Bronchial epithelial cell (primary cell): ENCODE measurements around the gene ZBTB16. TPM values are rescaled to one million over a fixed set of nuclear protein-coding genes. Genes with fewer than 3 reads are reported as not detected.

ENCODE experiments used
- DNase-seq: peaks from one replicate; pipeline ENCODE4 v3.0.0-alpha.2; 2010; ENCODE audit warnings: low read depth
- FAIRE-seq: peaks from 2 replicates; lab custom pipeline; 2011; peaks lifted over from hg19 to GRCh38; lab: Jason Lieb, UNC
- H3K27me3 ChIP-seq: 2 replicates; pipeline ENCODE4 v1.5.1; 2011; ENCODE audit warnings: low read length; ENCODE audit not compliant: control insufficient read depth, insufficient read depth
- H3K36me3 ChIP-seq: 2 replicates; pipeline ENCODE4 v1.5.1; 2011; ENCODE audit warnings: low read length; ENCODE audit not compliant: control insufficient read depth, insufficient read depth
- H3K4me3 ChIP-seq: 2 replicates; pipeline ENCODE4 v1.5.1; 2011; ENCODE audit warnings: mild to moderate bottlenecking, low read depth, low read length, control low read depth
- CTCF ChIP-seq: IDR thresholded peaks from 2 replicates; pipeline ENCODE4 v1.5.1; 2011; ENCODE audit warnings: mild to moderate bottlenecking, moderate library complexity, low read length, control low read depth, inconsistent platforms; ENCODE audit not compliant: insufficient read depth, severe bottlenecking
- total RNA-seq: library from RNA; depleted of rRNA; stranded (reverse); fragments of >200 nt; gene quantifications from 2 replicates; pipeline ENCODE4 v1.2.1, GENCODE V29; 2014

Gene ZBTB16
- total RNA-seq, 1 donor from 2014 or later, result 3.2 TPM

GRCh38 chr11:114293201-114293711 lies 233.7 kb downstream of the ZBTB16 start:
- TF ChIP-seq CTCF, result no peak
- Histone ChIP-seq H3K27me3 (no peaks in the 10 kb centered on the region), H3K4me3 (no peak overlapping the region), H3K36me3 (no peaks in the 10 kb centered on the region)
- DNase-seq, result peak; percentile 26
- no peak for FAIRE-seq

- FAIRE-seq, result no peak
- H3K27me3 ChIP-seq, result no peaks in the 10 kb centered on the region
- peak; percentile 30 for DNase-seq
- H3K4me3 ChIP-seq, result no peak within 1 kb of the TSS
- no peaks in the 10 kb centered on the region for H3K36me3 ChIP-seq
- no peak for TF ChIP-seq CTCF
Observed at GRCh38 chr11:114295676-114296604, 236.4 kb downstream of the ZBTB16 start, which contains the start of gene NNMT. Gene NNMT (plus strand): TSS chr11:114296399. CDS start chr11:114296557, 158 bp downstream.

GRCh38 chr11:114296605-114297372 lies 237.3 kb downstream of the ZBTB16 start:
- no peak for TF ChIP-seq CTCF
- Histone ChIP-seq H3K27me3 (no peaks in the 10 kb centered on the region), H3K4me3 (no peak overlapping the region), H3K36me3 (no peaks in the 10 kb centered on the region)
- FAIRE-seq (no peak), DNase-seq (peak; percentile 60)

DNA sequence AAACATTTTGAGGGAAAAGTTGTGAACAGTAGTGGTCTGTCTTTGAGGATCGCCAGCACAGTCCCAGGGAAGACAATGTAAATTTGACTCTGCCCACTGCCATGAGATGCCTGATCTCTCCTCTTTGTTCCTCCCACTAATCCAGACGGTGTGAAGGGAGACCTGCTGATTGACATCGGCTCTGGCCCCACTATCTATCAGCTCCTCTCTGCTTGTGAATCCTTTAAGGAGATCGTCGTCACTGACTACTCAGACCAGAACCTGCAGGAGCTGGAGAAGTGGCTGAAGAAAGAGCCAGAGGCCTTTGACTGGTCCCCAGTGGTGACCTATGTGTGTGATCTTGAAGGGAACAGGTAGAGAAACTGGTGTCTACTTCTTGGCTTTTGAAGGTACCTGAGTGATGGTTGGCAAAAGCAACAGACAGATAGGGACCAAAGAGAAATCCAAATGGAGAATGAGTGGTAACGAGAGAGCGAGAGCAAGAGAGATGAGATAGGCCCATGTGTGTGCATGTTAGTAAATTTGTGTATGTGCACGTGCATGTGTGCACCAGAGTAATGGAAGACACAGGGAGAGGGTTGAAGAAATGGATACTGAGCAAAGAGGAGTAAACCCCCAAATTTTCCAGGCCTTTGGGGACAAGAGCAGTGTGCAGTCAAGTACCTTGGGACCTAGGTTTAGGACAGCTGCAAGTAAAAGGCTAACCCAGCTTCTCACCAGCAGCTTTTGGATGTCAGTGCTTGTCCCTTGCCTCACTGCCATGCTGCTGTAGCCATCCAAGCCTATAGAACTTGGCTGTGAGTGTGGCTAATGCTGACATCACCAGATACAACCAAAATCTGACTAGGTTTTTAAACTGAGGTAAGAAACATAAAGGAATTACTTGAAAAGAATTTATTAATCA lies 238.5 kb downstream of the ZBTB16 start:
- H3K36me3 ChIP-seq, result no peaks in the 10 kb centered on the region
- DNase-seq, result no peak
- no peak for TF ChIP-seq CTCF
- no peaks in the 10 kb centered on the region for H3K27me3 ChIP-seq
- FAIRE-seq, result no peak
- H3K4me3 ChIP-seq, result no peak overlapping the region

GRCh38 chr11:114298710-114299109 lies 239.2 kb downstream of the ZBTB16 start:
- DNase-seq, result no peak
- no peak for TF ChIP-seq CTCF
- Histone ChIP-seq H3K27me3 (no peaks in the 10 kb centered on the region), H3K4me3 (no peak overlapping the region), H3K36me3 (no peaks in the 10 kb centered on the region)
- FAIRE-seq, result no peak
